HUES6 (cell line): ENCODE measurements around the gene CYSTM1.

Experiments
- H3K27ac ChIP-seq: 2 replicates; pipeline ENCODE4 v1.7.0; 2013; ENCODE audit warnings: low read depth, mild to moderate bottlenecking, low read length, inconsistent platforms
- H3K27me3 ChIP-seq: 2 replicates; pipeline ENCODE4 v1.6.1; 2013; ENCODE audit warnings: low read length; ENCODE audit not compliant: control insufficient read depth, insufficient read depth
- H3K36me3 ChIP-seq: 2 replicates; pipeline ENCODE4 v1.6.1; 2013; ENCODE audit warnings: low read length; ENCODE audit not compliant: control insufficient read depth, insufficient read depth
- H3K4me1 ChIP-seq: 2 replicates; pipeline ENCODE4 v1.6.1; 2013; ENCODE audit warnings: low read length; ENCODE audit not compliant: control insufficient read depth, insufficient read depth
- H3K4me3 ChIP-seq: 2 replicates; pipeline ENCODE4 v1.5.1; 2013; ENCODE audit warnings: low read depth, low read length
- H3K9ac ChIP-seq: one replicate; pipeline ENCODE4 v1.6.1; 2013; ENCODE audit warnings: mild to moderate bottlenecking, low read length
- H3K9me3 ChIP-seq: 2 replicates; pipeline ENCODE4 v1.6.1; 2013; ENCODE audit warnings: low read depth, low read length; ENCODE audit not compliant: control insufficient read depth, insufficient read depth

CYSTM1 gene

DNA sequence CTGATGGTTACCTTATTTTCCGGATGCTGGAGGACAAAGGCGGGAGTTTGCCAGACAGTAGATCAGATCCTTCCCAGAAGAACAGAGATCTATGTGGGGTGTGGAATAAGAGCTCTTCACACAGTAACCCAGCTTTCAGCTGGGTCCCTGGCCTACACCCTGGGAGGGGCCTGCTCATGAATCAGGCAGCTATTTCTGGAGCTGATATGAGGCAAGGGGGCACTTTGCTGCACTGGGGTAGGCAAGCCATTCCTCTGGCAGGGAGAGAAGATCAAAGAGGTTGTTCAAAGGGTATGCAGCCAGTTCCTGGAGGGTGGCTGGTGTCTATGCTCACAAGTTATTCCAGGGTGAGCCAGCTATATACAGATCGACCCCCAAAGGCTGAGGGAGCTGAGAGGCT, 48.6 kb downstream of the CYSTM1 start:
- H3K4me1 ChIP-seq, result 0 out of 2 replicates have a peak, but pooled peaks cover 3% of the 10 kb centered on the region
- no peaks in the 10 kb centered on the region for H3K36me3 ChIP-seq
- no peaks in the 10 kb centered on the region for H3K27me3 ChIP-seq
- no peak overlapping the region for H3K9ac ChIP-seq
- no peak overlapping the region for H3K27ac ChIP-seq
- no peak overlapping the region for H3K4me3 ChIP-seq
- H3K9me3 ChIP-seq, result no peaks in the 10 kb centered on the region

DNA sequence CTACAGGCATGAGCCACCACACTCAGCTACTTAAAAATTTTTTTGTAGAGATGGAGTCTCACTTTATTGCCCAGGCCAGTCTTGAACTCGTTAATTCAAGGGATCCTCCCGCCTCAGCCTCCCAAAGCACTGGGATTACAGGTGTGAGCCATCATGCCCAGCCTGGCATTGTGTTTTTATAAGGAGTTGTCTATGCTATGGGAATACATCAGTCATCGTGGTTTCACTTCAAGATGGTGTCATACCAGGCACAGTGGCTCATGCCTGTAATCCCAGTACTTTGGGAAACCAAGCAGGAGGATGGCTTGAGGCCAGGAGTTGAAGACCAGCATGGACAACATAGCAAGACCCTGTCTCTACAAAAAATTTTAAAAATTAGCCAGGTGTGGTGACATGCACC, 49.7 kb downstream of the CYSTM1 start:
- no peaks in the 10 kb centered on the region for H3K36me3 ChIP-seq
- H3K9me3 ChIP-seq, result no peaks in the 10 kb centered on the region
- H3K27me3 ChIP-seq, result no peaks in the 10 kb centered on the region
- H3K4me1 ChIP-seq, result 0 out of 2 replicates have a peak, but pooled peaks cover 3% of the 10 kb centered on the region
- no peak overlapping the region for H3K27ac ChIP-seq
- H3K9ac ChIP-seq, result no peak overlapping the region
- no peak overlapping the region for H3K4me3 ChIP-seq

DNA sequence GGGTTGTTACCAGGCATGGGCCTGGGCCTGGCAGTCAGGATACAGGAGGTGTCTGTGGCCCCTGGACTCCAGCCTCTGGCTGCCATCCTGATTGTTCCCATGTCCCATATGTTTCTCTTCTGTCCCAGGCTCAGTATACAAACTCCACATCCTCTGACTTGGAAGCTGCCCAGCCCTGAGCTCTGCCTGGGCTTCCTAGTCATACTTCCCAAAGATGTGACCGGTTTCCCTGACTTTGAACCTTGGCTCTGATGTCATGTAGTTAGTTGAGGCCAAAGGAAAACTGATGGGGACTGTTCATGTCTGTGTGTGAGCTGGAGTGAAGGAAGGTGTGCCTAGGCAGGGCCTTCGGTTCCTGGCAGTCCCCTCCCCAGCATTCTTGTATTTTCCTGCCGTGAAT, 50.4 kb downstream of the CYSTM1 start:
- H3K4me1 ChIP-seq, result 0 out of 2 replicates have a peak, but pooled peaks cover 2% of the 10 kb centered on the region
- H3K27me3 ChIP-seq, result no peaks in the 10 kb centered on the region
- H3K9ac ChIP-seq, result no peak overlapping the region
- no peaks in the 10 kb centered on the region for H3K9me3 ChIP-seq
- H3K4me3 ChIP-seq, result no peak overlapping the region
- H3K36me3 ChIP-seq, result no peaks in the 10 kb centered on the region
- no peak overlapping the region for H3K27ac ChIP-seq

DNA sequence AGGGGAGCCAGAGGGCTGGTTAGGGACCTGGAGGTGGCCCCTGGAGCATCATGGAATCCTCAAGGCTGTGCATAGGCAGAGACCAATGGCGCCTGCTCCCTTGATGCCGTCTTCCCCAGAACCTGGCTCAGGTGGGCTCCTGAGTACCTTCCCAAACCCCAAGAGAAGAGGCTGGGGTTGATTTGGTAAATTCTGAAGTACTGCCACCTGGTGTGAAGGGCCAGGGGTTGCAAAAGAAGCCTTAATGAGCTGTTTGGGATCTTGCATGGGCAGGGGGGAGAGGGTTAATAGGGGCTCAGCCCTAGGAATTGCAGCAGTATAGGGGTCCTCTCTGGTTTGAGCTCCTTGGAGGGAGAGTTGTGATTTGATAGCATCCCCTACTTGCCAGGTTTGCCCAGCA, 52.1 kb downstream of the CYSTM1 start:
- no peaks in the 10 kb centered on the region for H3K9me3 ChIP-seq
- no peaks in the 10 kb centered on the region for H3K4me1 ChIP-seq
- no peaks in the 10 kb centered on the region for H3K36me3 ChIP-seq
- H3K4me3 ChIP-seq, result no peak overlapping the region
- no peak overlapping the region for H3K9ac ChIP-seq
- no peaks in the 10 kb centered on the region for H3K27me3 ChIP-seq
- H3K27ac ChIP-seq, result no peak overlapping the region

DNA sequence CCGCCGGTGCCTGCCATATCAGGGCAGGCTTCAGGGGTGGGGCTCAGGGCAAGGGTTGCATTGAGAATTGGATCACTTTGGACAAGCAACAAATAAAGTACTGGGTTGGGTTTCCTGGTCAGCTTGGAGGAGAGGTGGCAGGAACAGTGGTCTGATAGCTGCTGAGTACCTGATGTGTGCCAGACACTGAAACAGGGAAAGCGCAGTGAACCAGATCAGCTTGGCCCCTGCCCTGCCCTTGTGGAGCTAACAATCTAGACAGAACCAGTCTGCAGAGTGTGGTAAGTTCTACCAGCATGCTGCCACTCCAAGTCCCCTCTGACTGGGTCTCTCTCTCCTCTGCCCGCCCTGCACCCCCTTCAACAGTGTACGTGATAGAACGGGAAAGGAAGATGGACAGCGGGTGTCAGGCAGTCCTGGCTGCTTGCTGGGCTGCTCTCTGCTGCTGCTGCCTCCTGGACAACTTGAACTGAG, 53.4 kb downstream of the CYSTM1 start:
- no peak overlapping the region for H3K4me3 ChIP-seq
- no peak overlapping the region for H3K9ac ChIP-seq
- no peaks in the 10 kb centered on the region for H3K36me3 ChIP-seq
- H3K27me3 ChIP-seq, result no peaks in the 10 kb centered on the region
- H3K27ac ChIP-seq, result no peak overlapping the region
- no peaks in the 10 kb centered on the region for H3K4me1 ChIP-seq
- no peaks in the 10 kb centered on the region for H3K9me3 ChIP-seq

DNA sequence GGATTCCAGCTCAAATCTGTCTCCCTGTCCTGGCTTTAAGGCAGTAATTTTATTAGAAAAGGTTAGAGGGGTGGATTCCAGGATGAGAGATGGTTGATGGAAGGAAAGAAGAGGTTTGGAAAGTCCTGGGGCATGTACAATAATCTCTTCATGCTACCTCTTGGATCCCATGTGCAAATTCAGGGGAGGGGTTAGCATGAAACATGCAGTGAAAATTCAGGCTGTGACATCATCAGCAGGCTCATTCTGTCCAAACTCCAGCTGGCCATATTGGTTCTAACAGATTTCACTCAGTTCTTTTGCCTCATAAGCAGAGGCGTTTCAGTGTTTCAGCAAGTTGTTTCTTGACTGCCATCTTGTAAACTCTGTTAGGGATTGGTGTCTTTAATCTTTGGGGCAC, 55.4 kb downstream of the CYSTM1 start:
- Histone ChIP-seq H3K36me3 (no peaks in the 10 kb centered on the region), H3K9ac (no peak overlapping the region), H3K4me3 (no peak overlapping the region), H3K9me3 (no peaks in the 10 kb centered on the region), H3K4me1 (no peaks in the 10 kb centered on the region), H3K27me3 (no peaks in the 10 kb centered on the region), H3K27ac (no peak overlapping the region)

DNA sequence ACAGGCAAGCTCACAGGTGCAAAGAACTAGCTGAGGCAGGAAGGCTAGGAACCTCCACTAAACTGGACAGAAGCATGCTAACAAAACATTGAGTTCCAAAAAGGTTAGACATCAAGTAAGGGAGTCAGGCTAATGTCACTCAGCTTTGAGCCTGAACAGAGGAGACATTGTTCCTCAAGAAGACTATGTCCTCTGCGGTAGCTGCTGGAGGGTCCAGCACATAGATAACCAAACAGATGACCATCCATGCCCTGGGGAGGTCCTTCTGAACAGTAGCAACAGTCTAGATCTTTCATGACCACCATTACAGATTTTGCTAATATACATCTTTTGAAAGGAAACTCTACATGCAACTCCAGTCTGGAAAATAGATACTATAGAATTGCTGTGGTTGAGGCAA, 57.7 kb downstream of the CYSTM1 start:
- Histone ChIP-seq H3K27me3 (no peaks in the 10 kb centered on the region), H3K4me3 (no peak overlapping the region), H3K27ac (no peak overlapping the region), H3K9ac (no peak overlapping the region), H3K4me1 (no peaks in the 10 kb centered on the region), H3K36me3 (no peaks in the 10 kb centered on the region), H3K9me3 (no peaks in the 10 kb centered on the region)

DNA sequence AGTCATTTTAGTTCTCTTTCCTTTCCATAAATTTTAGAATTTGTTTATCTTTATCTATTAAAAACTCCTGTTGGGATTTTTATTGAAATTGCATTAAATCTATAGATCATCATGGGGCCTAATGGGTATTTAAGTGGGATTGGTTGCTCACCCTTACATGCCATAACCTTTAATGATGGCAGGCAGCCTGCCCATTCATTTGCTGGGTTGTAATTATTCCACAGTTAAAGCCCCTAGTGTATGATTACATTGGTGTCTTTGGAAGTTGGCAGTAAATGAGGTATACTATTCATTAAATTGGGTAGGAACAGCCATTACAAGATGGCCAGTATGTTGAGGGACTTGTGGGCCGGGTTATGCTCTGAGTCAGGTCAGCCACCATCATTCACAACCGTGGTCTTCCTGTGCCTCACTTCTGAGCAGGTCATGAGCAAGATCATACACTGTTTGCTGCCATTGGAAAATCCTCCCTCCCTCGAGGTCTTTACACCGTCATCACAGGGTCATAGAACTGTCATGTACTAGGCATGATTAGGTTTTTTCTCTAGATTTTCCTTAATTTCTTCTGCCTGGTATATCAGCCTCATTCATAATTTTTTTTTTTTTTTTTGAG, 59.5 kb downstream of the CYSTM1 start:
- no peak overlapping the region for H3K27ac ChIP-seq
- H3K4me3 ChIP-seq, result no peak overlapping the region
- no peaks in the 10 kb centered on the region for H3K9me3 ChIP-seq
- H3K36me3 ChIP-seq, result no peaks in the 10 kb centered on the region
- no peaks in the 10 kb centered on the region for H3K27me3 ChIP-seq
- no peak overlapping the region for H3K9ac ChIP-seq
- no peaks in the 10 kb centered on the region for H3K4me1 ChIP-seq

DNA sequence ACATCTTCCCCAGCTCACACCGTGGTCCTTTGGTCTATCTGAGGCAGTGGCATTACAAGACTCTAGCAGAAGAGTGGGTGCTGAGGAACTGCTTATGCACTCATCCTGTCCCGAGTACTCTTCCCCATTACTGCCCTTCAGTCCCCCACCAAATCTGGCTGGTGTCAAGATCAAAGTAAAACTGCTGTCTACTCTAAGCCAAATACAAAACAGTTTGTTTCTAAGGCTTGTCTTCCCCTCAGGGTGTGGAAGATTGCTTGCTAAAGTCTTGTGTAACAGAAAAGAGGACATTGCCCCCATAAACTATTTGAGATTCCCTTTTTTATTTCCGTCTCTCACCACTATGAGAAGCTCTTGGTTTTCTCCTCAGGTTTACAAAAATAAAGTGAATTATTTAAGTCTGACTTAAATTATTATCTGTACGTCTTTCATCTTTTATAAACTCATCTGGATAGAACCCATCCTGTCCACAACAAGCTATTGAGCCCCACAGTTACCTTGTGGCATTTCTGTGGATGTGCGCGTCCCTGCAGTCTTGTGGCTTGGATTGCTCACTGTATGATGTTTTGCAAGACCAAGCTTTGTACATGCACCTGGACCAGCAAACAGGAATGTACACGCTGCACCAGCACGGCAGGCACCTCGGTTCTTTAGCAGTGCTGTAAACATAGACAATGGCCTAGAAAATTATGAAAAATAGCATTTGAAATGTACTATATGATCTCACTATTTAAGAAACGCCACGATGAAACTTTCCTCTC, 61.0 kb downstream of the CYSTM1 start:
- H3K36me3 ChIP-seq, result no peaks in the 10 kb centered on the region
- H3K4me3 ChIP-seq, result no peak overlapping the region
- H3K4me1 ChIP-seq, result peaks cover 3% of the 10 kb centered on the region
- H3K27me3 ChIP-seq, result no peaks in the 10 kb centered on the region
- H3K9me3 ChIP-seq, result no peaks in the 10 kb centered on the region
- H3K27ac ChIP-seq, result no peak overlapping the region
- no peak overlapping the region for H3K9ac ChIP-seq

DNA sequence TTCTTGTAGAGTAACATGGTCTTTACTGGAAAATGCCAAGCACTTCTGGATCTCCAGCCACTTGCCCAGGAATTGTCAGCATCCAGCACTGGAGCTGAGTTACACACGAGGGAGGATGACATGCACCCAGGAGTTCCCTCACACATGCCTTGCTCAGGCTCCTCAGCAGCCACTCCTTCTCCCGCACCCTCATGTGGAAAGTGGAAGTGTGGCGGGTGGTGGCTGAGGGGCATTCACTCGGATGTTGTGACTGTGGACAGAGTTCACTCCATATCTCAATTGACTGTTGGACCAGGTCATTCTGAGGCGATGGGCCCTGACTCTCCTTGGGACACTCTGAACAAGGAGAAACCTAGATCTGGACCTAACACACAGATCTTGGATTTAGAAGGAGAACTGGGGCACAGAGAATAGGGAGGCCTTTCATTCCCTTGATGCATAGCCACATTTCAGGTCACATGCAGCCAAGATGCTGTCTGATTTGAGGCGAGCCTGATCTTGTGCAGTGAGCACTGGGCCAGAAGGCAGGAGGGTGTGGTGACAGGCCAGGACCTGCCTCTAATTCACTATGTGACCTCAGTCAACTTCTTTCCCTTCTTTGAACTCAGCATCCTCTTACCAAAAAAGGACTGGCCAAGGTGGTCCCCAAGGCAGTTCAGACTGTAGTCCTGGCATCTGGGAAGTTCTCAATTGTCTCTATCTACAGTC, 62.1 kb downstream of the CYSTM1 start:
- Histone ChIP-seq H3K36me3 (no peaks in the 10 kb centered on the region), H3K9ac (no peak overlapping the region), H3K4me1 (peaks cover 13% of the 10 kb centered on the region), H3K27me3 (no peaks in the 10 kb centered on the region), H3K9me3 (no peaks in the 10 kb centered on the region), H3K4me3 (no peak overlapping the region), H3K27ac (no peak overlapping the region)

DNA sequence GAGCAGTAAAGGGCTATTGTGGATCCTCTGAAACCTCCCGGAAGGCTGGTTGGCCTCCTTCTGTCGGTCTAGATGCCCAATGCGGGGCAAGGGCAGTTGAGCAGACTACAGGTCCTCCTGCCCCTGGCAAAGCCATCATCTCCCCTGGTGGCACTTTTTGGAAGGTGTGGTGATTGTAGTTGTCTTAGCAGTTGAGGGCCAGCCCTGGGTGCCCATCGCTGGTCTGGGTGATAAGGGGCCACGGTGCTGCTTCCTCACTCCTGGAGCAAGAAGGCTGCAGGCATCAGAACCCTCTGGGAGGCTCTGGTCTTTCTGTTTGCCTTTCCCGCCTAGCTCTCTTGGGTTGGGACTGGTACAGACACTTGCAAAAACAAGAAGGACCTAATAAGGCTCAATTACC, 63.8 kb downstream of the CYSTM1 start:
- Histone ChIP-seq H3K27ac (no peak overlapping the region), H3K9ac (no peak overlapping the region), H3K4me3 (no peak overlapping the region), H3K27me3 (no peaks in the 10 kb centered on the region), H3K4me1 (peaks cover 16% of the 10 kb centered on the region), H3K36me3 (peaks cover 5% of the 10 kb centered on the region; the same call in 1 of the 2 replicates), H3K9me3 (no peaks in the 10 kb centered on the region)
